Hippocampal formation (tissue), 2 donors: ENCODE data around the gene AKNA.

Experiments used
- DNase-seq, 2 donors: peaks; one replicate each; lab custom pipeline; 2025; lab: John Stamatoyannopoulos, UW

The AKNA gene

DNA sequence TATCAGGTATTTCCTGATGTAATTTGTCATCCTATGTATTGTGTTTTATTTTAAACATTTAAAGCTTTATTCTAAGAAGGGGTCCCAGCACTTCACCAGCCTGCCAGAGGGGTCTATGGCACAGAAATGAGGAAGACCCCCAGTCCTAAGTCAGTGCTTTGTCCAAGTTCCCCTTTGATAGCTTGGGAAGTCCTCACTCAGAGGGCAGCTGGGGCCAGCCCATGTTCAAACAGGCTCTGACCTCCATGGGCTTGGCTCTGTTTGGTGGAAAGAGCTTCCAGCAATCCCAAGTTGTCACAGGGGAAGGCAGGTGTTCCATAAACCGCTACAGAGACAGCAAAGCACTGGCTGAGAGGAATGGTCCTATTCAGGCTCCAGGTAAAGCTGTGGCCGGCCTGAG, 26.6 kb upstream of the AKNA start:
- no peak for DNase-seq

DNA sequence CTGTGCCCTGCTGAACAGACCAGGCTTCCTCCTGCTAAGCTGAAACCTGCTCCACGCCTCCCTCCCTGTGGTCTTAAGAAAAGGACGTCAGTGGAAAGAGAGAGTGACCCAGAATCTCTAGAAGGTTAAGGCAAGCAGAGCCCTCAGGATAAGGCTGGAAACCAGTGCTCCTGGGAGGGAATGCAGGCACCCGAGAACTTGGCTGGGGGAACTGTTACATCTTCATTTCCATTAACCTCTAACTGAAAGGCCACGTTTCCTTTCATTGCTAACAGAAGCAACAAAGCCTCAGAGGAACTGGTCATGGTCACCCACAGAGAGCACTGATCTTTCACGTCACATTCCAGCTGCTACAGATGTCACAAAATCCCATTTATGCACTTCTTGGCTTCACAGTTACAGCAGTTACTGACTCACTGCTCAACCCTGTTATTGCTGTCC, 26.1 kb upstream of the AKNA start:
- no peak for DNase-seq

- no peak for DNase-seq
These were observed 24.4 kb upstream of the AKNA start for GRCh38 chr9:114412048-114412683.

DNA sequence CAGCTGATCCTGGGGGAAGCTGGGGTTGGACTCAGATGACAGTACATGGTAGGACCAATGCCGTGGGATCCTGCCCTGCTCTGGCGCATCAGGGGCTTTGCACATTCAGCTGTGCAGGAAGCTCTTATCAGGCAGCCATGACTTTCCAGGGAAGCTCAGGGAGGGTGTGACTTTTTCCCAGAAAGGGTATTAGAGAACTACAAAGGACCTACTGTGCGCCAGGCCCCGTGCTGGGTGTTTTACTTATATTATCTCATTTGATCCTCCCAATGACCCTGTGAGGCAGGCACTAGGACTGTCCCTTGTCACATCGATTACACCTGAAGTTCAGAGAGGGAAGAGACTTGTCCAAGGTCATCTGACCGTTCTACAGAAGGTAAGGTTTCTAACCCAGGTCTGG, 23.7 kb upstream of the AKNA start:
- DNase-seq = no peak

DNA sequence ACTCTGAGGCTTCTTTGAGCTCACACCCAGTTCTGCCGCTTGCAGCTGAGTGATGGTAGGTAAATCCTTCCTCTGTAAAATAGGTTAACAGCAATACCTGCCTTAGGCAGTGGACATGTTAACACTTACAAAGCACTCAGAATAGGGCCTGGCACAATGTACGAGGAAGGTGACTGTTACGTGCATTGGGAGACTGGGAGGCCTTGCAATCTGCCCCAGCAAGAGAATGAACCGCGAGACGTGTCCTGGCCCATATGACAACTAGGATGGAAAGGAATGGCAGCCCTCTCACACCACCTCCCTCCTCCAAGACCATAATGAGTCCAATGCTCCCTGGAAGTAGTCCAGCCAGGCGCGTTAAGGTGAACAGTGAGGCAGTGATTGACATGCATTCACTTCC, 23.1 kb upstream of the AKNA start:
- DNase-seq = no peak

DNA sequence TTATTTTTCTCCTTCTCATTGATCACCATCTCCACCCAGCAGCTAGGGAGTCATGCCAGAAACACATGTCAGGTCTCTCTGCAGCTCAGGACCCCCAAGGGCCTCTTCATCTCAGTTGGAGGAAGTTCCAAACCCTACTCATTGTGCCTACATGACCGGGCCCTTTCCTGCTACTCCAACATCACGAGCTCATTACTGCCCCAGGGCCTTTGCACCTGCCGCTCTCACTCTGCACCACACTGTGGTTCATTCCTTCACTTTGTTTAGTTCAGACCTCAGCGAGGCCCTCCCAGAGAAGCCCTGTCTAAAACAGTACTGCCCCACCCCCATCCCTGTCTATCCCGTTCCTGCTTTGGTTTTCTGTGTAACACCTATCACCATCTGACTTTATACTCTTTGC, 22.1 kb upstream of the AKNA start:
- no peak for DNase-seq

DNA sequence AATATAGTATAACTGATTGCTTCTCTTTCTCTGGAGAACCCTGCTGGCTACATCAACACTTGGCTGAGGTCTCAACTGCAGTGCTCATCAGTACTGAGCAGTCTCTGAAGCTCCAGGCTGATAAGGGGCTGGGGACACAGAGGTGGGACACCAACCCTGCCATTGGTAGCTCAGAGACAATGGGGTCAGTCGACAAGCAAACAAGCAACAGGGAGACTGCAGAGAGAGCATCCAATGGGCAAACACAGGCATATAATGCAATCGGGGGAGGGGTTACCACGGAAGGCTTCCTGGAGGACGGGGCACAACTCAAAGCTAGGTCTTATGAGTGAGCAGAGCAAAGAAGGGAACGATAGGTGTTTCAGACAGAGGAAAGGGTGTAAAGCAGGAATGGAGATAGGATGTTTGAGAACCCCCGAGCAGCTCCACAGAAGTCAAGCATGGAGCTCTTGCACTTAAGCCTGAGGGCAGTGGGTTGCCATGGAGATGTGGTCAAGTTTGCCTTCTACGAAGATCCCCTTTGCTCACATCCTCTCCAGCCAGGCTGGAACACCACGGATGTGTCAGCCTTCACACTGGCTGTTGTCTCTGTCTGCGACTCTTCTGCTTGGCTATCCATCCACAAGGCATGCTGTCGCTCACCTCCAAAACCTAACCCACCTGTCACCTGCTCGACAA, 21.5 kb upstream of the AKNA start:
- DNase-seq = no peak

GRCh38 chr9:114408645-114409044, 20.9 kb upstream of the AKNA start:
- no peak for DNase-seq

GRCh38 chr9:114407889-114408288, 20.1 kb upstream of the AKNA start:
- no peak for DNase-seq

- no peak for DNase-seq
These were observed 18.7 kb upstream of the AKNA start for GRCh38 chr9:114406441-114406840.

DNA sequence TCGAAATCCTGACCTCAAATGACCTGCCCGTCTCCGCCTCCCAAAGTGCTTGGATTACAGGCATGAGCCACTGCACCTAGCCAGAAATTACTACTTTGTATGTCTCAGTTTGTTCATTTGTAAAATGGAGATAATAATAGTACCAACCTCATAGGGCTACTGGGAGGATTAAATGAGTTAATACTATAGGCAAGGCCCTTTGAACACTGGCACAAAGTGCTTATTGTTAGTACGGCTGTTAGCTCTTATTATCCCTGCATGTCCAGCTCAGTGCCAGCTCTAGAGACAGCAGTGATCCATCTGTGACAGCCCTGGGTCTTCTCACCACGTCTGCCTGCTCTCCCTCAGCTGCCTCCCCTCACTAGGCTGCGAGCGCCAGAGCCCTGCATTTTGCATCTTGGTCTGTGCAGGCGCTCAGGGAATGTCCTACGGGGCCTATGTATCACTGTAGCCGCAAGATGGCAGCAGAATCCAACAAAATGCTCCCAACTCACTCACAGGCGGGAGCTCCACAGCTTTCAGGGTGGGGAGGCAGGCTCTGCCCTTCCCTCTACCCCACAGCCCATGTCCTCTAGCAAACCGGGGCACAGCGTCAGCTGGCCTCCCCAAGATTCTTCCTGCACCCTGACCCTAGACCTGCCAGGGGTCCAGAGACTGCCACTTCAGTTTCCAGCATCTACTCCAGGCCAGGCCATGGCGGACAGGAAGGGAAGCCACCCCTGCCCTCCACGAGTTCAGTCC, 17.7 kb upstream of the AKNA start:
- peak; percentile 80 to 83 for DNase-seq

DNA sequence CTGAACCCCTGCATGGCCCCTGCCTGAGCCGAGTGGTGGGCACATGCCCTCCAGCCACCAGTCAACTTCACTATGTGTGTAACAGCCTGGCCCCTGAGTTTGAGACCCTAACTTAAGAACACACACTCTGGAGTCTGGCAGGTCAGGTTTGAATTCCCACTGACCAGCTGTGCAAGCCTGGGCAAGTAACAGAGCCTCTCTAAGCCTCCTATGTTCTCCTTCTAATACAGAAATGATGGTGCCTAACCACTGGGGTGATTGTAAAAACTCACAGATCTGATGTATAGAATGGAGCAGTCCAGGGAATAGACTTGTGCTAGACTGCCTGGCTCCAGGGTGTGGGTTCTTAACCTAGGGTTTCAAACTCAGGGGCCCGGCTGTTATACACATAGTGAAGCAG, 16.7 kb upstream of the AKNA start:
- no peak for DNase-seq

DNA sequence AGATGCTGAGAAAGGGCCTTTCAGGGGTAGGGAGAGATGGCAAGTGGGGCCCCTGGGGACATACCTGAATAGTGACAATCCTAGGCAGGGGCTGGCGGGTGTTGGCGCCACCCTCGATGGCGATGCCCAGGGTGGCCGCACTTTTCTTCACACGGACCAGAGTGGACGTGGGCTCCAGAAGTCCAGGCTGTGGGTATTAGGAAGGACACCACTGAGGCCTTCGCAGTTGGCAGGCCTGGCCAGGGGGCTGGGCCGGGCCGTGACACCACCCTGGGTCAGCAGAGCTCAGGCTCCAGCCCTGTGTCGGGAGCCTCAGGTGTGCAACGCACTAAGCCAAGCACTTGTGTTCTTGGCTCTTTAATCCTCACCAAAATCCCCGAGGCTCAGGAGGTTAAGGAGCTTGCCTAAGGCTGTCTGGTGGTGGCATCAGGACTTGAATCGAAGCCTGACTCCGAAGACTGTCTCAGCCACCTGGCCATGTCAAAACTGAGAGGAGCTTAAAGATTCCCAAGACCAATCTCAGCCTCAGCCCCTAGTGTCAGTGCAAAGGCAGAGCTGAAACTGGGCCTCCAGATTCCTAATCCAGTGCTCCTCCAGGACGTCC, 15.5 kb upstream of the AKNA start:
- DNase-seq = no peak

DNA sequence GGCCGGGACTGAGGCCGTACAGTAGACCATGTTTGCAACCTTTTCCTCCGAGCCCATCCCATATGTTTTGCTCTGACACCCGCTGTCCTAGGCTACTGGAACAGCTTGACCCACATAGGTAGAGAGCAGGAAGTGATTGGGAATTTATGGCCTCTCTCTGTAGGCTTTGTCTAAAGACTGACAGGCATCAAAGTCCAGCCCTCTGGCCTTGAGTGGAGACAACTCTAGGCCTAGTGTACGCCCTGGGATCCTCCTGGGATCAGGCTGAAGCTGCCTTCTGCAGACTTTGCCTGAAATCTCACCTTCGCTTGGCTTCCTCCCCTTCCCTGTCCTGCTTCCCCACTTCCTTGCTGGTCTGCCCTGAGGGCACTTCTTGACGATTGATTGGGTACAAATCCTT, 13.6 kb upstream of the AKNA start:
- no peak for DNase-seq

- no peak for DNase-seq
These were observed 13.0 kb upstream of the AKNA start for GRCh38 chr9:114400772-114401171.

DNA sequence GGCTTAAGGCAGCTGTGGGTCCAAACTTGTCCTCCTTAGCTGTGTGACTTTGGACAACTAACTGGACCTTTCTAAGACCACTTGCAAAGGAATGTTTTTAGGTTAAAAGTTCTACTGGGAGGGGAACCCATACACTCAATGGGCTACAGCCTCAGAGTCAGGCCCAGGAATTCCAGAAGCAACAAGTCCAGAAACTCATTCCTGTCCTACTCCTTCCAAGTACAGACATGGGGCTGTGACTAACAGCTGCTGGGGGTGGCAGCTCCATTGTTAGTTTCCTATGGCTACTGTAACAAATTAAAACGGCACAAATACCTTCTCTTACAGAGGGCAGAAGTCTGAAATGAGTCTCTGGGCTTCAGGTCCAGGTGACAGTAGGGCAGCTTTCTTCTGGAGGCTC, 12.4 kb upstream of the AKNA start:
- no peak for DNase-seq

GRCh38 chr9:114399381-114399780, 11.6 kb upstream of the AKNA start:
- DNase-seq = no peak

GRCh38 chr9:114397848-114398605, 10.2 kb upstream of the AKNA start:
- DNase-seq = peak; percentile 86 to 92

GRCh38 chr9:114397219-114397847, 9.6 kb upstream of the AKNA start:
- DNase-seq = no peak

GRCh38 chr9:114396558-114397218, 8.9 kb upstream of the AKNA start:
- no peak for DNase-seq

DNA sequence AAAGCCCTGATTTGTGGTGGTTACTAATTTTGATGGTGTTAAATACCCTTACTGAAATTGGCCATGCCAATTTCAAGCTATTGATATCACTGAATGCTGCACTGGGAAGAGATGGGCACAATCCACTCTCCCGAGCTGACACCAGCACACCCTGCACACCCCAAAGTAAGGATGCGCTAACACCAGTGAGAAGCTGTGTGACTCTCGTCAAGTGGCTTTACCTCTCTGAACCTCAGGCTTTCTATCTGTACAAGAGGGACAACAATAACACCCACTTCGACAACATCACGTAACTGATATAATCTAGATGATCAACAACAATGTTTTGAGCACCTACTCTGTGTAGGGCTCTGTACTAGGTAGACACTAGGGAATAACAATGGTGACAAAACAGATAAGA, 8.0 kb upstream of the AKNA start:
- no peak for DNase-seq
